NCI-H2171 treated with DMSO at 0.1 percent for 48 hours (cell line): Measurements from ENCODE around the gene RBSN.
"Not testable (repeated sequence)": the region's sequence is repeated elsewhere in the genome, so short reads cannot be mapped to it uniquely, and the experiment has no call there.

Experiments used
- DNase-seq: peaks from one replicate; lab custom pipeline; 2025; lab: John Stamatoyannopoulos, UW

RBSN gene

DNA sequence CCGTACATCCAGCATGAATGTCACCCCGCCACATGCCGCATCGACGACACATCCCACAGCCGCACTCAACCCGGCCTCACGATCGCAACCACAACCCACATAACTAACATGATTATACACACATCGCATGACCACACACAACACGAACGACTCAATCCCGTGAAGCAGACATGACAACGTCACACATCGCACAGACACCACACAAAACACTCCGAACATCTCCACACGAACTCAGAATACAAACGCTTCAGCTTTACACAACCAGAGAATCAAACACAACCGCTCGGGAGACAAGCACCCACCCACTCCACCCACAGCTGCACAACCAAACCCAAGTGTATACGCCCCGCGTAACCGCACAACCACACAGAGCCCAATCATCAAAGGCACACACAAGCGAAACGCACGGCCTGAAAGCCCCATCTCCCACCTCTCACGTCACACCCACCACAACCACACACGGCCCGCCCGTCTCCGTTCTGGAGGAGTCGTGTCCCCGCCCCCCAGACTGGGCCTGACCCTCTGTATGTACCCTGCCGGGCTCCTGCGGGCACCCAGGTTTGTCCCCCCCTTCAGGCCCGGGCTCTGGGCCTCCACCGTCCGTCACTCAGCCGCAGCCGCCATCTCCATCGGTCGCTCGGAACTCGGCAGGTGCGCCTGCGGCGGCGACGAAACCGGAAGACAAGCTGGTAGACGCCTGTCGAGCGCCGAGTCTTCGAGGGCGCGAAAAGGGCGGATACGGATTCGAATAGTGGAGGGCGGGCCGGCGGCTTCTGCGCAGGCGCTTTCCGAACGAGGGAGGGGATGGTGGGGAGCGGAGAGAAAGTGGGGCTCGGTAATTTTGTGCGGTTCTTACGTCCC is at the start of gene RBSN:
Gene RBSN (minus strand): TSS at position 646 of the 861 bp plus-strand sequence. CDS start 3,028 bp downstream, outside the sequence.
- peak; percentile 84 for DNase-seq

DNA sequence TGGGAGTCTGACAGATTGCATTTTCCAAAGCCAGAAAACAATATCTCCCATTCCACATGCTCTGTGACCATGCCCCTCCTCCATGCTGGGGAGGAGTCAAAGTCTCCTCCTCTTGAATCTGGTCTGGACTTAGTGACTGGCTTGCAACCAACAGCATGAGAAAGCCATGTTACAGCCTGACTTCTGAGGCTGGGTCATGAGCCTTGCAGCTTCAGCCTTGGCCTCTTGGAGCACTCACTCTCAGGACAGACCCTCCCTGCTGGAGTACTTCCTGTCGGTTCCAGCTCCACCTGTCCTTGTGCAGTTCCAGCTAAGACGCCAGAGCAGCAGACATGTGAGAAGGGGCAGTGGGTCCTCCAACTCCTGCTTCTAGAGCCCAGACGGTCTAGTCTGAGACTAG is 49.7 kb upstream of the RBSN start:
- DNase-seq = no peak

DNA sequence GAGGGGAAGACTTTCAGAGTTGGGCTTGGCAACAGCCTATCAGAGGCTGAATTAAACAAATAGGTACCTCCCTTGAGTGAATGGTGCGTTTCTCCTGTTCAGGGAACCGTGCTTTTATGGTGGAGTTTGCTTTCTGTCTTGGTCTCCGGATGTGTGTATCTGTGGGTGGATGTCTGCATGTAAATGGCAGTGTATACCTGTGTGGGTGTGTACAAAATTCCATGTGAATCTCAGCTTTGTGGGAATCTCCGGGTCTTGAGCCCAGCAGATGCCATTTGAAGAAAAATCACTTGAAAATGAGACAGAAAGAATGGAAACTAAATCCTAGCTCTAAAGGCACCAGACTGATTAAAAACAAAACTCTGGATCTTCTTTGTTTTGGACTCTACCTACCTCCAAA is 37.9 kb upstream of the RBSN start:
- not testable (repeated sequence) for DNase-seq

DNA sequence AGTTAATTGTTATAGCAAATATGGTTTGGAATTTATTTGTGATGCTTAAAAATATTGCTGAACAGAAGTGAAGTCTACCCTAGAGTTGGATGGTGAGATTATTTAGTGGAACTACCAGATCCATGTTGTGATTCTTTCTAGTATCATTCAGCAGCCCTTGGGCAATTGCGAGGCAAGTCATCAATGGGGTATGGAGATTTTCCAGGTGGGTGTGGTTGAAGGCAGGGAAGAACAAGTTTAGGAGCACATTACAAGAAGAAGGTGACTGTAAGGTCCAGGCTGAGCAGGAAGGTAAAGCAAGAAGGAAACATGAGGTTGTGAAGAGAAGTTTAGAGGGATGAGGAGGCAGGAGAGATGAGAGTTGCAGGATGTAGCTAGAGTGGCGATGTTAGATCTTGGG is 36.0 kb upstream of the RBSN start:
- not testable (repeated sequence) for DNase-seq

DNA sequence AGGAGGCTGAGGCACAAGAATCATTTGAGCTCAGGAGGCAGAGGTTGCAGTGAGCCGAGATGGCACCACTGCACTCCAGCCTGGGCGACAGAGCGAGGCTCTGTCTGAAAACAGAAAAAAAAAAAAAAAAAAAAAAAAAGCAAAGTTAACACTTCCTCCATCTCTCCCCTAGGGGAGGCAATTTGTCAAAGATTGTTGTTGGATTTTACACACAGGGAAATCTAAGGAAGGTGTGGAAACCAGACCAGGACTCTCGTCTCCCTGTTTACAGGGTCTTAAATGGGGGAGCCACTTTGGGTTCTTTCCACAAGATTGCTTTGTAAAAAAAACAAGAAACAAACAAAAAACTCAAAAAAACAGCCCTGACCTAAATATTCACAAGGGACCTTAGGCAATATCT is 29.5 kb upstream of the RBSN start:
- not testable (repeated sequence) for DNase-seq

DNA sequence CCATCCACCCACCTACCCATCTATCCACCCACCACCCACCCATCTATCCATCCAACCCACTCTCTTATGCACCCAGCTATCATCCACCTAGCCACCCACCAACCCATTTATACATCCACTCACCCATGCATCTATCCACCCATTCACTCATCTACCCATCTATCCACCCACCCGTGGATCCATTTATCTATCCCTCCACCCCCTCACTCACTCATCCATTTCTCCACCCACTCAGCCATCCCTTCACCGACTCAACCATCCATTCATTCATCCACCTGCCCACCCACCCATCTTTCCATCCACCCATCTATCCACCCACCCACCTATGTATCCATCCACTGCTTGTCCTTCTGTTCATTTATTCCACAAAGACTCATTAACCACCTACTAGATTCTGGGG is 28.0 kb upstream of the RBSN start:
- DNase-seq = not testable (repeated sequence)

DNA sequence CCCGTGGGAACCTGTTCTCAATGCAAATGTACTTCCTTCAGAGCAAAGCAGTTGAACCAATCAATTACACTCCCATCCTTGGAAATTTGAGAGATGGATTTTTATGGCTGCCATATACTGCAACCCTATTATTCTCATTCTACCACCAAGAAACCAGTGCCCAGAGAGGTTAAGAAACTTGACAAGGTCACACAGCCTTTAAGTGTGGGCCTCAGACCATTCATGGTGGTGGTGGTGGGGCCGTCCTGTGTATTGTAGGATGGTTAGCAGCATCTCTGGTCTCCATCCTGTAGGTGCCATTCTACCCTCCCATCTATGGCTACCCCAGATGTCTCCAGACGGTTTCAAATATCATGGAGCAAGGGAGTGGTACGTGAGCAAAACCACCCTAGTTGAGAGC is 23.4 kb upstream of the RBSN start:
- no peak for DNase-seq

DNA sequence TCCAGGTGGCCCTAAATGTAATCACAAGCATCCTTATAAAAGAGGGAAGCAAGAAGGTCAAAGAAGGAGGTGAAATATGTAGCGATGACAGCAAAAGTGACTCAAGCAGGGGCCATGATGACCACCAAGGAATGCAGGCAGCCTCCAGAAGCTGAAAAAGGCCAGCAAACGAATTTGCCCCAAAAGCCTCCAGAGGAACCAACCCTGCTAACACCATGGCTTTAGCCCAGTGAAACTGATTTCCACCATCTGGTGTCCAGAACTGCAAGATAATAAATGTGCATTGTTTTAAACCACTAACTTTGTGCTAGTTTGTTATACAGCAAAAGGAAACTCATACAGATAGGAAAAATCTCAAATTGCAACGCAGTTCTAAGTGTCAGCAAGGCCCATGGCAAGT is 23.0 kb upstream of the RBSN start:
- no peak for DNase-seq

DNA sequence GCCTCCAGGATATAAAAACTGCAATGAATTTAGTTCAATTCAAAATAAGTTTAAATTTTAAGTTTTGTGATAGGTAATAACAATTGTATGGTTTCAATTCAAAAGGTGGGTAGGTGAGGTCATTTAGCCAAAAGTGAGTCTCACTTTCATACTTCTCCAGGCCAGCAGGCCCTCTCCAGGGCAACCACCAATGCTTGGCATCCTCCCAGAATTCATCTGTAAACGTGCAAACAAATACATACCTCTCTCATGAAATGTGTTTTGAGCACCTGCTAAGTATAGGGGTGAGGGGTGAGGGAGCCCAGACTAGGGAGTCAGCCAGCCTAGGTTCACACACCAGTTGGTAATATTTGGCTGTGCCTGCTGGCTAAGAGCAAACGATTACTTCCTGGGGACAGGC is 22.0 kb upstream of the RBSN start:
- peak; percentile 0 for DNase-seq

DNA sequence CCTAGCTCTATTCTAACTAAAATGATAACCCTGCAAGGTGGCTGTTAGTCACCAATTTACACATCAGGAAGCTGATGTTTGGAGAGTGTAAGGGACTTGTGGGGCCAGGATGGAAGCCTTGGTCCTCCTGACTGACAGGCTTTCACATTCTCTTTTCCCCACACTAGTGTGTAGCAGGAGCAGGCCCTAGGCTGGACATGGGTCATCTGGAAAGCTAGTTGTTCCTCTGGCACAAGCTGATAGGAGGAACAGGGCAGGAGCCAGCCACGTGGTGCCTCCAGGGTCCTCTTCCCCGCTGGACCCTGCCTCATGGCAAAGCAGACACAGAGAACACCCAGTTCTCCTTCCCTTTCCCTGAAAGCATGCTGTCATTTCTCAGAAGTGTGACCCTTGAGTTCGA is 18.1 kb upstream of the RBSN start:
- no peak for DNase-seq

DNA sequence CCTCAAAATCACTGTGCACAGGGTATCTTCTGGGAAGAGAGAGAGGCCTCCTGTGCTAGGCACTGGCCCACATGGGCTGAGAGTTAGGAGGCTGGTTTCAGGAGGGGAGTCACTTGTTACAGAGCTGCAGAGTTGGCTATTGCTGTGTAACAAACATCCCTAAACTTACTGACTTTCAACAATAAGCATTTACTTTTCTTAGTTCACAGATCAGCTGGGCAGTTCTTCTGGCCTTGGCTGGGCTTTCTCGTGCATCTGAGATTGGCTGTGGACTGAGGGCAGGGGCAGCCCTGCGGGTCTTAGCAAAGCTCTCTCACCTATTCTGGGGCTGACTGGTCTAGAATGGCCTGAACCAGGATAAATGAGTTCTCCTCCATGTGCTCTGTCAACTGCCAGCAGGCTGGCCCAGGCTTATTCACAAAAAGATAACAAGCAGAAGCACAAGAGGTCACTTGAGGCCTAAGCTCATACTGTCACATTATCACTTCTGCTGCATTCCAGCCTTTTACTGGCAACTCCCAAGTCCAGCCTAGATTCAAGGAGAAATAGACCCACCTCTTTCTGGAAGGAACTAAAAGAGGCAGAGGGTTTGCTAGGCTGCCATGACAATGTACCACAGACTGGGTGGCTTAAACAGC is 17.2 kb upstream of the RBSN start:
- no peak for DNase-seq

DNA sequence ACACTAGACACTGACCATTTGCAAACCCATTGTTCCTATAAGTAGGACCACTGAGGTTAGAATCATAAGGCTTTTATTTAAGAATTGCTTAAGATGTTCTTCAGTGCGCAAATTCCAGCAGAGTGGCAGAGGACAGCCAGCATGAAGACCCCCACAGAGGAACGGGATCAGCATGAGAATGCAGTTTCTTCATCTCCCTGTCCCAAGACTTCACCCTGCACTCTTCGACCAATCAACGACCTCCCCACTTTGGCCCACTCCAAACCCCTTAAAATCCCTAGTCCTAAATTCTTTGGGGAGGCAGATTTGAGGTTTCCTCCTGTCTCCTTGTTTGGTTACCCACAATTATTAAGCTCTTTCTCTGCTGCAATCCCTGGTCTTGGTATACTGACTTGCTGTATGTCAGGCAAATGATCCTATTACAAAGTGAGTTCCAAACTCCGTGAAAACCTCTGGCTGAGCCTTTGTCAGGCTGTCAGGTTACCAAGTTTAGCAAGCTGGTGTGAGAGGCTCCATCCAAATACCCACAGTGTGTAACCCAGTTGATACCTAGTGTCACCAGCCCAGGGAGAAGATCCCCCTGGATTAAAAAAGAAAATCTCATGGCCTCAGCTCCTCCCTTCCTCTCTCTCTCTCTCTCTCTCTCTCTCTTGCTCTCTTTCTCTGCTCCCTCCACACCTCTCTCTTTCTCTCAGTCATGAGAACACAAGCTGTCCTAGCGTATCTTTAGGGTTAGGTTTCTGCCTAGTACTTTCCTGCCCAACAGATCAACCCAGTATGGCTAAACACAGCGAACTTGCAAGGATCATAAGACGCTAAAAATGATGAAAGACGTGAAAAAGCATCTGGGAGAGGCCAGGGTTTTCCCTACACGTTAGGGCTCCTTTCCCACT is 15.8 kb upstream of the RBSN start:
- no peak for DNase-seq

DNA sequence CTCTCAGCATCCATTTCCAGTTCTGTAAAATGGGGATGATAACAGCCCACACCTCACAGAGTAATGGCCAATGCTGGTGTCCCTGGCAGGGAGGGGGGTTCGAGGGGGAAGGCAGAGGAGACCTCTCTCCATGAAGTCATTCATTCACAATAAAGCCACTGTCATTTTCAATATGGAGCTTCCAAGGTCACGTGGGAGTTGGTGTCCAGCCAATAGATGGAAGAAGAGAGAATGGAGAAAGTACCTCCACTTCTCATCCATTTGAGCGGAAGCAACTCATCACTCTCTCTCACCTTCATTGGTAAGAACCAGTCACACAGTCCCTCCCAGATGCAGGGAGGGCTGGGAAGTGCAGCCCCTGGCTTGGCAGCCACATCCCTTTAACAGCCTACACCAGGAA is 14.9 kb upstream of the RBSN start:
- no peak for DNase-seq

DNA sequence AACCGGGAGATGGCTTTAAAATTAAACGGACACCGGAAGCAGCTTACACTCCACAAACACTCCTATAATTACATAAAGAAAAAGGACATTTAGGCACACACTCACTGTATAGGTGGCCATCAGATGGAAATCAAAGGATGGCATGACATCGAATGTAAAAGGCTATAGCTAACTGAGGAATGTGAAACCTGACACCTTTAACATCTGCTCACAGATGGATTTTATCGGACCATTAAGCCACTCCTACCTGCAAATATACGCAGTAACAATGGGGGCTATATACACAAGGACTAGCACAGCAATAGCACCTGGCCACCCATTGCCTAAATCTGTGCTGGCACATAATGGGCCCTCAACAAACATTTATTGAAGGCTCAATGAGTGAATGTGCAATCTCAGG is 14.5 kb upstream of the RBSN start:
- peak; percentile 60 for DNase-seq

DNA sequence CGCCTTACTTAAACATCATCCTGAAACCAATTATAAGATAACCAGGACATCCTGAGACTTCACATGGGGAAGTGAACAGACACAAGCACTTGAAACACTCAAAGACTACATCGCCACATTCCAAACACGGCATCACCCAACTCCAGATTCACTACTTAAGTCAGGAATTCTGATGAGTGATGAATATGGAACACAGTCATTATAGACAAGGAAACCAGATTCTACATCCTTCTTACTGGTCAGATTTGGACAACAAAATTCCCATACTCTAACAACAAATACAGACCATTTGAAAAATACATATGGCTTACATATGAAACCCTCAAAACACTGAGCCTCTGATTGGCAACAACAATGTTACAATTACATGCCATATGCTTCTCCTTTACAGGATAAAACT is 13.1 kb upstream of the RBSN start:
- DNase-seq = no peak

DNA sequence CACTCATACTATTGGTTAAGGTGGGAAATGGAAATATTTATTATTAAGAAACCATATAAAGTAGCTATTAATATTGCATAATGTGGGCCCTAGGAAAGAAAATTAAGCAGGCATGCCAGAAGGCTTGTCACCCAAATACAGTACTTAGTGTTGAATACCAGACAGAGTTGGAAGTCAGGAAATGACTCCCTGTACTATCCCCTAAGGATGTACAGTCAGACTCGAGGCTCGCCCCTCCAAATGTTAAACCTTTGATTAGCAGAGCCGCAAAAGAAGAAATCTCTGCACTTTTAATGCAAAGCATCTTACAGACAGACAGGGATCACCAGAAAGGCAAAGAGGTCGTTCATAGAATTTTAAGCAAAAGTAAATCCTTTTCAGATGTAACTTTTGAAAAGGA is 11.3 kb upstream of the RBSN start:
- no peak for DNase-seq

DNA sequence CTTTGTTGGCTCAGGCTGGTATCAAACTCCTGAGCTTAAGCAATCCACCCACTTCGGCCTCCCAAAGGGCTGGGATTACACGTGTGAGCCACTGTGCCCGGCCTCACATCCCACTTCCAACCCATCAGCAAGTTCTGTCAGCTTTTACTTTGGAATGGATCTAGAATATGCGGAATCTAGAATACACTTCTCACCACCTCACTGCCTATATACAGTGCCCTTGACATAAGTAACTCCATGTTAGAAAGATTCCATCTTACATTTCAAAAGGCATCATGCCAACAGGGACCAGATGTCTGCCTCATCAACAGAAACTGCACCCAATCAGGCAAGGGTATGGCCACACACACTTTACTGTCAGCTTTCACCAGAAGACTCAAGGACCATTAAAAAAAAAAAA is 9.9 kb upstream of the RBSN start:
- DNase-seq = peak; percentile 19

DNA sequence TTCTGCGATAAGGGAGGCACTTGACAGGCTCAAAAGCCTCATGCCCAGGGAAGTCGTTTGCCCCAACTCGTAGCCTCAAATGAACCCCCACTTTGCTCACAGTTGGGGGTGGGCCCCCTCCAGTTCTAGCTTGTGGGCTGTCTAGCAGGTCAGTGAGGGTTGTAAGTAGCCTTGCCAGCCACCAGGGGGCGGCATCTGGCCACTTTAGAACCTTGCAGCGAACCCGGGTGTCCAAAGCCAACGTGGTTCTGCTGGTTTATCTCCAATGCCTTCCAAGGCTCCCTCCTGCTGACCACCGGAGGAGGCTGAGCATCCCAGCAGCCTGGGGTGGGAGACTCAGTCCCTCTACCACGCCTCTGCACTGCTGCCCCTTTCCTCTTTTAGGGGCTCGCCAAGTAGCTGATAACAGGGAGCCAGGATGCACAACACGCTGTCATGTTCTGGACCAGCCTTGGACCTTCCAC is 9.2 kb upstream of the RBSN start:
- DNase-seq = peak; percentile 24

DNA sequence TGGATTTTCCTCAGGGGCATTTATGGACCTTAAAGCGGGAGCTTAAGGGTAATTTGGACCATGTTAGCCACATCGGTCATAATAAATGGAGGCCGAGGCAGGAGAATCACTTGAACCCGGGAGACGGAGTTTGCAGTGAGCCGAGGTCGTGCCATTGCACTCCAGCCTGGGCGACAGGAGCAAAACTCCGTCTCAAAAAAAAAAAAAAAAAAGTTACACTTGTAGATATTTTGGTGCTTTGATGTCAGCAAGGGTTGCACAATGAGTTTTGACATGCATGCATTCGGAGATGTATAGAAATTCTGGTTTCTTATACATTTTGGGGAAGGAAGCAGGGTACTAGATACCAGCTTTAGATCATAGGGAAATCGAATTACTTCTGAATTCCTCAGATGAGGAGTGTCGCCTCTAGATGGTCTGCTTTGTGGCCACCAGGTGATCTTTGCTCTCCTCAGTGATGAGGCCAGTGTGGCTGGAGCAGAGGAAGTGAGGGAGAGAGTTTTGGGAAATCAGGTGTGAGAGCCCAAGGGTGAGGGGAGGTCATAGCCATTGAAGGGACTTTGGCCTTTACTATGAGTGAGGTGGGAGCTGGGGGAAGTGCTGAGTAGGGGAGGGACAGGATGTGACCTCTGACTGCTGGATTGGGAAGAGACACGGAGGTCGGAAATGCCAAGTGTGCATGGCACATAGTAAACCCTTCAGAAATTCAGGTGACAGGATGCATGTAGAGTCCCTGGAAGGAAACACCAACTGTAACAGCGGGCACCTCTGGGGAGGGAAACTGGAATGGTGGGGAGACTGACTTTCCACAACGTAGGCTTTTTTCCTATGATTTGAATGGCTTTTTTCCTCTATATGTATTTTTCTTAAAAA is 8.4 kb upstream of the RBSN start:
- DNase-seq = no peak

DNA sequence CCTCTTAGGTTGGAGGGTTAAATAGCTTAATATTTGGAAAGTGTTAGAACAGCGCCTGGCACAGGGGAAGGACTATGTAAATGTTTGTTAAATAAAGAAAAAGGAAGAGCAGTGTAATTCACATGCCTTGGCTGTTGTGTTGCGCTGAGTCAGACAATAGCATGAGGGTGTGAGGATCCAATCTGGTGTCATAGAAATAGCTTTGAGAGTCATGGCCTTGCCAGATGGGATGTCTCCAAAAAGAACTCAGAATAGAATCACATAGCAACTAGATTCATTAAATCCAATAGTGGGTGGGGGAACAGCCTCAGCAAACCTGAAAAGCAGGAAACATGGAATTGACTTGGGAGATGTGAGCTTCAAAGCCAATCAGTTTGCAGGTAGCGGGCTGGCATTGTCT is 3.9 kb upstream of the RBSN start:
- no peak for DNase-seq

DNA sequence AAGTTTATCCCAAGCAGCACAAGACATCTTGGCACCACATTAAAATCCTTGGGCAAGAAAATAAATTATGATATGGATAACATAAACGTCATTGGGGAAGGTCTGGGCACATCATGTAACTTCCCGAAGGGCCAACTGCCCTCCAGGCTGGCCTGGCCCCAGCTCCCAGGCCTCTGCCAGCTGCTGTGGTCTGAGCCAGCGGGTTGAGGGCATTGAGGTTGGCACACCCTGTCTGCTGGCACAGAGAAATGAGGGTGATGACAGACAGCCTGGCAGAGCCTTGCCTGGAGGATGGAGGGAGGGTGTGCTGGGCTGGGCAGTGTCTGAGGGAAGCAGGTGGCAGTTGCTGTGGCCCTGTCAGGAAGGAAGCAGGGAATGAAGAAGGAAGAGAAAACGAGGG is 3.3 kb upstream of the RBSN start:
- no peak for DNase-seq
